Activated CD8-positive, alpha-beta memory T cell treated with anti-CD3 and anti-CD28 coated beads for 4 hours (primary cell): ENCODE measurements around the gene ELL3.
"Not testable (repeated sequence)": the region's sequence is repeated elsewhere in the genome, so short reads cannot be mapped to it uniquely, and the experiment has no call there.

Experiments used
- DNase-seq, 2 donors: peaks; one replicate each; pipeline ENCODE4 v3.0.0-alpha.2; 2020; ENCODE audit warnings: low read depth in 2 of 2

The ELL3 gene

DNA sequence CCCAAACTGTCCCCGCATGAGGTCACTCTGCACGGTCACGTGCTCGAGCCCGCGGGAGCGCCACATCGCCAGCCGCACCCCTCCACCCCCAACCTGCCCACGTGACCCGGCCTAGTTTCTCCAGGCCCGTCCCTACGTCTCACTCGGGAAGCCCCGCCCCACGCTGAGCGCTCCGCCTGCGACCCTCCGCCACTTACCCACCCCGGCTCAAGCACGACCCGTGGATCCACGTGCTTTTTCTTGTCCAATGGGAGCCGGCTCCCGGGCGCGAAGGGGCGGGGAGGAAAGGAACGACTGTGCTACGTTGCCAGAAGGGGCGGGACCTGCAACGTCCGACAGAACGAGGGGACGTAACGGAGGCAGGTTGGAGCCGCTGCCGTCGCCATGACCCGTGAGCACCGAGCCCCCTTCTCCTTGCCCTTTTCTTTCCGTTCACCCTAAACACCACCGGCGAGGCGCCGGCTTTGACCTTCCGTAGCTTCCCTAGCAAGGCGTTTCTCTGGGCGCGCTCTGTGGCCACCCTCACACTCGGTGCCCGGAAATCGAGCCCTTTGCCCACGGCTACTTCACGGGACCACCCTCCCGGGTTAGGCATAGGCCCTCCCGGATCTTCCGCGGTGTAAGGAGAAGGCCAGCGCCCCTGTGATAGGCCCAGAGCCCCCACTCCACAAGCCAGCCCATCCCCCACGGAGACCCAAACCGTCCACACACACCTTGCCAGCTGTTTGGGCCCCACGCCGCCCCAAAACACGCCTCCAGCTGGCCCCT, 15.4 kb upstream of the ELL3 start, which contains the start of gene SERF2:
TSS of gene SERF2 (plus strand) at position 328 of the 768 bp plus-strand sequence. CDS start at position 385, 57 bp downstream.
- DNase-seq, result peak; percentile 99 to 100

GRCh38 chr15:43789409-43789808, 12.6 kb upstream of the ELL3 start:
- no peak for DNase-seq

DNA sequence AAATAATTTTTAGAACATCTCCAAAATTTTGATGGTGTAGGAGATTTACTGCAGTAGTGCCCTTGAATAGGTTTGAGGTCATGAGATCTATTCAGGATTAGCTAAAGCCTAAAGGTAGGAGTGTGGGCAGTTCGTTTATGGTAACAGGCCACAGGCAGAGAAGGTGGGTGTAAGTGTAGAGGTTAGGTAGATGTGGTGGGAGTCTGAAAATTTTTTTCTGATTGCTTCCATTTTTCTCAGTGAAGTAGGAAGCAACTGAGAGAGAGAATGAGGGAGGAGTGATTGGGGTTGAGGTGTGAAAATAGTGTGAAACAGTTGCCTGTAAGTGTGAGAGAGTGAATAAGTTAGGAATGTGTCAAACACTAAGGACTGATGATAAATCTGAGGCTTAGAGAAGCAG, 2.2 kb upstream of the ELL3 start:
- DNase-seq, result no peak

DNA sequence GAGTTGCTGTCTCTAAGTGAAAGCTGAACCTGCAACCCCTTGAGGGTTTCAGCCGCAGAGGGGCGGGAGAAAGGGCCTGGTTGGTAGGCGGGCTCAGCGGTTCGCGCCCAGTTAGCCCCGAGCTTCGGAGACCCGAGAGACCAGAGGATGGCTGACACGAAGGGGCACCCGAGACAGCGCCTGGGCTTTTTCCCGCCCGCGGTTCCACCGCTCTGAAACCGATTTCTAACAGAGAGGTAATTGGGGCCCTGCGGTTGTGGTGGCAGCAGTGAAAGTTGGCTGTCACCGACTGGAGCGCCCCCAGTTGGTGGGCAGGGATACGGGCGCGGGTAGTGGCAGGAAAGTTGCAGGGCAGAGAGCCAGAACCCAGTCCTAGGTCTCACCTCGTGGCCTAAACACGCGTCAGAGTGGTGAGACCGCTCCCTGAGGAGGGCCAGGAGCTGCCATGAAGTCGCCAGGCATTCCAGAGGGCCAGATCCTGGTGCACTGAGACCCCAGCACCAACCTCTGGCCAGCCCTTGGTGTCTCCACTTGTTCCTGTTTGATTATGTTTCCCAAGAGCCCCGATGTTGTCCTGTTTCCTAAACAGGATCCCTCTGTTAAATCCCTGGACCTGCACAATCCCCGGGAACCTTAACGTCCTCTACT, 625 bp upstream of the ELL3 start:
- peak; percentile 65 to 69 for DNase-seq

- DNase-seq, result no peak
These were observed 557 bp downstream of the ELL3 start for GRCh38 chr15:43776101-43776717.

- no peak for DNase-seq
These were observed 1.3 kb downstream of the ELL3 start for GRCh38 chr15:43775411-43775965.

GRCh38 chr15:43774062-43774461, 2.7 kb downstream of the ELL3 start:
- DNase-seq, result no peak

DNA sequence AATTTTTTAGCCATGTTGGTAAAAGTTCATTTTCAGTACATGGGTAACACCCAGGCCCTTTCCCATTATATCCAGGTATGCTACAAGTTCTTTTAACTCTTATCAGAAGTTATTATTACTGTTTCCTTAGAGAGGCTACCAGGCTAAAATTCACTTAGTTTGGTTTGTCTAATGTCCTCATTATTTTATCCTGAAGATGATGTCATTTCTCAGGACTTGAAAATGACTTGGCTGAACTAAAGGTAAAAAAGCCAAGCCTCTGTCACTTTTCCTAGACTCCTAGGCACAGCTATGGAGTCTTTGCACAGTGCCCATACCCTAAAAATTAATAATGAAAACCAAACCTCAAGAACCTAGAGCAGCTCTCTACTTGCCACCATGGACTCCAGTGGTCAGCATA, 4.1 kb downstream of the ELL3 start:
- no peak for DNase-seq

DNA sequence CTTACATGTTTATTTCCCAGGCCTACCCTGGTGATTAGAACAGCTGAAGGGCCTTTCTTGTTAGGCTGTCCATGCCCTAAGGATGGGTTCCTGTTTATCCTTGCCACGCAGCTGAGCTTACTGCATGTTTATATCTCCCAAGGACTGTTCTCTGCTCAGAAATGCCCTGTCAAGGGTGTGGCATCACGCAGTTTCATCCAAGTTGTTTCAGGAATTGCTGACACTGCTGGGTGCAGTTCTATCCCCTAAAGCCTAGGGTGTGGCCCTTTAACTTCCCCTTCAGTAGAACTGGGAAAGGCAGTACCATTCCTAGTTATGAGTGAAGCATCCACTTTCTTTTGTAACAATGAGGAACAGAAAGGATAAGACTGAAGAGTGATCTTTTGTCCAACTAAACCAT, 5.0 kb downstream of the ELL3 start:
- DNase-seq, result no peak

- DNase-seq, result no peak
These were observed 7.1 kb downstream of the ELL3 start for GRCh38 chr15:43769584-43770228.

GRCh38 chr15:43763819-43764446, 12.8 kb downstream of the ELL3 start:
- DNase-seq, result no peak

DNA sequence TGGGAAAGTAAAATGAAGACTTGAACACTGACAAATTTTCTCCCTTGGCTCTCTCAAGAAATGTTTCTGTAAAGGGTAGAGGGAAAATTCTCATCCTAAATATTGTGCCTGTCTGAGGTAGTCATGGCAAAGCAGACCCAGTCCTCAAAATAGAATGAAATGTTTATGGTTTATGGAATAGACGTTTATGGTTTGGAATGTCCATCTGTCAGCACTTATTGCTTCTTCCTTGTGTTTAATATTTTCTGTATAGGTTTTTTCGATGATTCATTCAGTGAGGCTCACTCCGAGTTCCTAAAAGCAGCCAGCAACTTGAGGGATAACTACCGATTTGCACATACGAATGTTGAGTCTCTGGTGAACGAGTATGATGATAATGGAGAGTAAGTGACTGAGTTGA, 13.9 kb downstream of the ELL3 start:
- no peak for DNase-seq

- DNase-seq, result no peak
These were observed 24.9 kb downstream of the ELL3 start for GRCh38 chr15:43751885-43752284.

DNA sequence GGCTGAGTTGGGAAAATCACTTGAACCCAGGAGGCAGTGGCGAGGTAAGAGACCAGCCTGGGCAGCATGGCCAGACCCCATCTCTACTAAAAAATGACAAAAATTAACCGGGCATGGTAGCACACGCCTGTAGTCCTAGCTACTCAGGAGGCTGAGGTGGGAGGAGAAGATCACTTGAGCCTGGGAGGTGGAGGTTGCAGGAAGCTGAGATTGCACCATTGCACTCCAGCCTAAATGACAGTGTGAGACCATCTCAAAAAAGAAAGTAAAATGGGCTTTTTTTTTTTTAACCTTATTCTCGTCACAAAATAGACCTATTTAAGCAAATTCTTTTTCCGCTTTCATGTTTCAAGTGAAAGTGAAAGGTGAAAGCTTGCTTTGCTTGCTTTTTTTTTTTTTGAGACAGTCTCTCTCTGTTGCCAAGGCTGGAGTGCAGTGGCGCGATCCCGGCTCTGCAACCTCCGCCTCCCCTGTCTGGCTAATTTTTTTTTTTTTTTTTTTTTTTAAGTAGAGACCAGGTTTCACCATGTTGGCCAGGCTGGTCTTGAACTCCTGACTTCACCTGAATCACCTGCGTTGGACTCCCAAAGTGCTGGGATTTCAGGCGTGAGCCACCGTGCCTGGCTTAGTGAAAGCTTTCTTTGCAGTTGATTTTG, 26.9 kb downstream of the ELL3 start:
- DNase-seq, result no peak

GRCh38 chr15:43748376-43748775, 28.4 kb downstream of the ELL3 start:
- no peak for DNase-seq

GRCh38 chr15:43746903-43747309, 29.9 kb downstream of the ELL3 start:
- not testable (repeated sequence) for DNase-seq

DNA sequence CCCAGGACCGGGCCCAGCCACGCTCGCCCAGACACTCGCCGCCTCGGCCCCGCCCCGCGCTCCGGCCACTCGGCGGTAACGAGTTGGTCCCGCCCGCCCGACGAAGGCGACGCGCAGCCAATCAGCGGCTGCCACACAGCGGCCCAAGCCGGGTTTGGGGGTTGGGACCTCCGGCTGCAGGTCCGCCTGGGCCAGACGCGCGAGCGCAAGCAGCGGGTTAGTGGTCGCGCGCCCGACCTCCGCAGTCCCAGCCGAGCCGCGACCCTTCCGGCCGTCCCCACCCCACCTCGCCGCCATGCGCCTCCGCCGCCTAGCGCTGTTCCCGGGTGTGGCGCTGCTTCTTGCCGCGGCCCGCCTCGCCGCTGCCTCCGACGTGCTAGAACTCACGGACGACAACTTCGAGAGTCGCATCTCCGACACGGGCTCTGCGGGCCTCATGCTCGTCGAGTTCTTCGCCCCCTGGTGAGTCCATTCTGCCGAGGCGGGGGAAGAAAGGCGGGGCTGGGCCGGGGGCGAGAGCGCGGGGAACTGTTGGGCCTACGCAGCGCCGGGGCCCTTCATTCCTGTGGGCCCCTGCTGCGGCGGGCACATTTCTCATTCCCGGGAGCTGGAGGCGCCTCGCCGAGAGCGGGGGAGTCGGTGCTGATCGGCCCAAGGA, 30.4 kb downstream of the ELL3 start, which contains the start of gene PDIA3:
TSS of gene PDIA3 (plus strand) at position 194 of the 658 bp plus-strand sequence. CDS start at position 296, 102 bp downstream.
- peak; percentile 74 to 75 for DNase-seq

- no peak for DNase-seq
These were observed 41.4 kb downstream of the ELL3 start for GRCh38 chr15:43735416-43735815.

DNA sequence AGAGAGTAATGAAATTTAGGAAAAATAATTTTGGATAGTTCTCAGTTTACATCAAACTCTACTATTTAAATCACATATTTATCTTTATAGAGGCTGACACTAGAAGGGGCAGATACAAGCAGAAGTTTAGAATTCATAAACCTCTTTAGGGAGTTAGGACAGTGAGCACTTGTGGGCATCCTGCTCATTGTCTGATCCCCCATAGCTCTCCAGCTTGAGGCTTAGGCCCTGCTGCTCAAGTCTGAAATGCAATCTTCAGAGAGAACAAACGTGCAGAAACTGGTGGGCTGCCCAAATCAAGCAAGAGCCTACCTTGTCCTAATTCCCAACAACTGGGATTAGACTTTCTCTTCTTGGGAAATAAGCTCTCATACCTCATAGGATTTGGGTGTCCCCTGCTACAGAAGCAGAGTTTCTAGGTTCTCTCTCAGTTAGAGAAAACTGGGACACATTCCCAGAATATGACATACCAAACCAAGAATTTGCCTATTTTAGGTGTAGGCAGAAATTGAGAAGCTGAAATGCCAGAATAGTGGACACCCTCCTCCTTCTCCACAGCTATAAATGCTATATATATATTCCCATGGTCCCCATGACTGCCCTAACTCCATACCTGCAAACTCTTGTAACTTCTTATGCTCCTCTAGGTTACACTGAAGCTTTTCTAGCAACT, 48.6 kb downstream of the ELL3 start:
- DNase-seq, result not testable (repeated sequence)

GRCh38 chr15:43726306-43726705, 50.5 kb downstream of the ELL3 start:
- DNase-seq, result not testable (repeated sequence)
